Measurements from ENCODE around the gene RPS6KB2. TPM values are rescaled to one million over a fixed set of nuclear protein-coding genes. Genes with fewer than 3 reads are reported as not detected.

RPS6KB2 gene
- total RNA-seq, 3 donors from 2014 or later (not counting 1 experiment from before 2014, with no cell fraction given) = 81.0 to 89.6 (median 84.6) TPM

GRCh38 chr11:67441731-67442351 lies 13.5 kb downstream of the RPS6KB2 start:
- TF ChIP-seq CTCF (IDR thresholded peaks at IDR 0.05) = no peak
- Mint-ChIP-seq H3K4me1 (peaks cover 59 to 78% of the 10 kb centered on the region in 2 donors), H3K36me3 (no peaks in the 10 kb centered on the region), H3K9me3 (no peaks in the 10 kb centered on the region), H3K27ac (peak overlapping the region; percentile 89 to 91), H3K4me3 (peak overlapping the region; percentile 81), H3K27me3 (ENCODE audit: low read depth in 2 of 2) (no peaks in the 10 kb centered on the region)
- ATAC-seq (no peak), DNase-seq (peak in 1 of 2 donors; percentile 69)
- H3K36me3 ChIP-seq (ENCODE audit: control insufficient read depth, insufficient read depth, low read length) = no peaks in the 10 kb centered on the region
- no peaks in the 10 kb centered on the region for H3K9me3 ChIP-seq (ENCODE audit: control insufficient read depth, insufficient read depth, low read length)
- H3K4me3 ChIP-seq (ENCODE audit: low read length) = no peak overlapping the region
- H3K27ac ChIP-seq (ENCODE audit: low read length) = no peak overlapping the region
- WGBS (ENCODE audit: insufficient coverage) = 86% methylated on average over 28 of the region's 28 CpGs
- intact Hi-C loops (cut with micrococcal nuclease) = no loop called here
- no peaks in the 10 kb centered on the region for H3K27me3 ChIP-seq (ENCODE audit: control insufficient read depth, insufficient read depth, low read length)
- peaks cover 86% of the 10 kb centered on the region for H3K4me1 ChIP-seq (ENCODE audit: control insufficient read depth, insufficient read depth, low read length)

GRCh38 chr11:67442504-67443404 lies 14.5 kb downstream of the RPS6KB2 start:
- Histone ChIP-seq H3K4me3 (ENCODE audit: low read length) (no peak overlapping the region), H3K27me3 (ENCODE audit: control insufficient read depth, insufficient read depth, low read length) (no peaks in the 10 kb centered on the region), H3K36me3 (ENCODE audit: control insufficient read depth, insufficient read depth, low read length) (no peaks in the 10 kb centered on the region), H3K4me1 (ENCODE audit: control insufficient read depth, insufficient read depth, low read length) (peaks cover 91% of the 10 kb centered on the region), H3K9me3 (ENCODE audit: control insufficient read depth, insufficient read depth, low read length) (no peaks in the 10 kb centered on the region), H3K27ac (ENCODE audit: low read length) (peak overlapping the region; percentile 65)
- Mint-ChIP-seq H3K27ac (peak overlapping the region; percentile 89 to 91), H3K36me3 (no peaks in the 10 kb centered on the region), H3K27me3 (ENCODE audit: low read depth in 2 of 2) (no peaks in the 10 kb centered on the region), H3K9me3 (no peaks in the 10 kb centered on the region), H3K4me1 (peaks cover 57 to 76% of the 10 kb centered on the region in 2 donors), H3K4me3 (peak overlapping the region; percentile 81)
- DNase-seq (peak in 1 of 2 donors; percentile 39), ATAC-seq (no peak)
- 66% methylated on average over 45 of the region's 45 CpGs for WGBS (ENCODE audit: insufficient coverage)
- intact Hi-C loops (cut with micrococcal nuclease) = no loop called here
- no peak for TF ChIP-seq CTCF (IDR thresholded peaks at IDR 0.05)

- Histone ChIP-seq H3K4me1 (ENCODE audit: control insufficient read depth, insufficient read depth, low read length) (peaks cover 74% of the 10 kb centered on the region), H3K27me3 (ENCODE audit: control insufficient read depth, insufficient read depth, low read length) (no peaks in the 10 kb centered on the region), H3K27ac (ENCODE audit: low read length) (peak overlapping the region; percentile 71), H3K4me3 (ENCODE audit: low read length) (no peak overlapping the region), H3K36me3 (ENCODE audit: control insufficient read depth, insufficient read depth, low read length) (no peaks in the 10 kb centered on the region), H3K9me3 (ENCODE audit: control insufficient read depth, insufficient read depth, low read length) (no peaks in the 10 kb centered on the region)
- intact Hi-C loops (cut with micrococcal nuclease) = no loop called here
- no peak for DNase-seq
- H3K4me3 Mint-ChIP-seq = peak overlapping the region; percentile 89
- peaks cover 0 to 2% of the 10 kb centered on the region in 2 donors for H3K27me3 Mint-ChIP-seq (ENCODE audit: low read depth in 2 of 2)
- peak overlapping the region; percentile 87 to 89 for H3K27ac Mint-ChIP-seq
- 95% methylated on average over 4 of the region's 5 CpGs for WGBS (ENCODE audit: insufficient coverage)
- H3K4me1 Mint-ChIP-seq = peaks cover 34 to 54% of the 10 kb centered on the region in 2 donors
- ATAC-seq = no peak
- TF ChIP-seq CTCF (IDR thresholded peaks at IDR 0.05) = no peak
- no peaks in the 10 kb centered on the region for H3K36me3 Mint-ChIP-seq
- H3K9me3 Mint-ChIP-seq = no peaks in the 10 kb centered on the region
Observed at GRCh38 chr11:67445515-67445914, 17.2 kb downstream of the RPS6KB2 start.
